HEK293 (cell line): ENCODE data around the gene PRKACB.
A peak's percentile ranks its signal among the peaks of the same experiment; 100 is the strongest.

ENCODE experiments used
- CTCF ChIA-PET: fragments of 350-600 bp; formaldehyde crosslinking; extraction: SDS; loops from one replicate; lab custom pipeline; 2021; ENCODE audit warnings: antibody characterized with exemption; lab: Yijun Ruan, JAX
- POLR2A ChIA-PET: fragments of 300-600 bp; formaldehyde crosslinking; extraction: SDS; loops from one replicate; lab custom pipeline; 2020; ENCODE audit warnings: antibody characterized with exemption, inconsistent platforms; lab: Yijun Ruan, JAX
- H3K27ac ChIP-seq: fragments of 200-500 bp; sonication (Bioruptor generic); 2 replicates; pipeline ENCODE4 v1.5.1; 2014; ENCODE audit warnings: low read depth, low read length, control low read depth, inconsistent platforms; ENCODE audit errors: extremely low read depth
- H3K36me3 ChIP-seq, 2 experiments: fragments of 200-500 bp in 1 of 2; sonication (Bioruptor generic) in 1 of 2; 1 replicate in 1 of 2; 2 replicates in 1 of 2; pipeline ENCODE4 v1.5.1; 2014 to 2017; ENCODE audit warnings: inconsistent platforms in 2 of 2, low read length in 2 of 2; ENCODE audit not compliant: control insufficient read depth in 2 of 2, insufficient read depth in 1 of 2
- H3K4me1 ChIP-seq: fragments of 200-500 bp; sonication (Bioruptor generic); 2 replicates; pipeline ENCODE4 v1.5.1; 2014; ENCODE audit warnings: mild to moderate bottlenecking, low read length, inconsistent platforms; ENCODE audit not compliant: control insufficient read depth, insufficient read depth
- H3K4me3 ChIP-seq: 2 replicates; pipeline ENCODE4 v1.5.1; 2011; ENCODE audit warnings: low read depth, mild to moderate bottlenecking, control low read depth, low read length, moderate library complexity
- H3K9me3 ChIP-seq: fragments of 200-500 bp; sonication (Bioruptor generic); 2 replicates; pipeline ENCODE4 v1.5.1; 2014; ENCODE audit warnings: low read depth, low read length, inconsistent platforms; ENCODE audit not compliant: control insufficient read depth, insufficient read depth
- BCL11A ChIP-seq: fragments of 450-650 bp; formaldehyde crosslinking; IDR thresholded peaks from 2 replicates; pipeline ENCODE4 v1.5.1; 2016; ENCODE audit warnings: low read depth, missing biosample characterization, missing genetic modification characterization
- EGR2 ChIP-seq: fragments of 450-650 bp; formaldehyde crosslinking; IDR thresholded peaks from 2 replicates; pipeline ENCODE4 v1.5.1; 2016; ENCODE audit warnings: low read depth, missing biosample characterization, missing genetic modification characterization
- FEZF1 ChIP-seq: fragments of 450-650 bp; formaldehyde crosslinking; IDR thresholded peaks from 2 replicates; pipeline ENCODE4 v1.5.1; 2016; ENCODE audit warnings: missing biosample characterization, missing genetic modification characterization
- GLI2 ChIP-seq: fragments of 450-650 bp; formaldehyde crosslinking; IDR thresholded peaks from 2 replicates; pipeline ENCODE4; 2017; ENCODE audit warnings: missing biosample characterization, missing genetic modification characterization, low read depth, borderline replicate concordance
- MZF1 ChIP-seq: fragments of 450-650 bp; formaldehyde crosslinking; IDR thresholded peaks from 2 replicates; pipeline ENCODE4 v1.5.1; 2017; ENCODE audit warnings: missing biosample characterization, missing genetic modification characterization, borderline replicate concordance
- PRDM6 ChIP-seq: fragments of 450-650 bp; formaldehyde crosslinking; IDR thresholded peaks from 2 replicates; pipeline ENCODE4 v1.5.1; 2017; ENCODE audit warnings: missing biosample characterization, missing genetic modification characterization
- YY2 ChIP-seq: fragments of 450-650 bp; formaldehyde crosslinking; IDR thresholded peaks from 2 replicates; pipeline ENCODE4 v1.5.1; 2016; ENCODE audit warnings: missing biosample characterization, missing genetic modification characterization
- ZBTB20 ChIP-seq: fragments of 450-650 bp; formaldehyde crosslinking; IDR thresholded peaks from 2 replicates; pipeline ENCODE4 v1.5.1; 2016; ENCODE audit warnings: missing biosample characterization, missing genetic modification characterization
- ZEB2 ChIP-seq: fragments of 450-650 bp; formaldehyde crosslinking; IDR thresholded peaks from 2 replicates; pipeline ENCODE4 v1.5.1; 2016; ENCODE audit warnings: missing biosample characterization, missing genetic modification characterization
- ZFP69B ChIP-seq: fragments of 450-650 bp; formaldehyde crosslinking; IDR thresholded peaks from 2 replicates; pipeline ENCODE4 v1.5.1; 2016; ENCODE audit warnings: missing biosample characterization, missing genetic modification characterization
- ZNF112 ChIP-seq: fragments of 450-650 bp; formaldehyde crosslinking; IDR thresholded peaks from 2 replicates; pipeline ENCODE4 v1.5.0; 2017; ENCODE audit warnings: missing biosample characterization, missing genetic modification characterization
- ZNF184 ChIP-seq: fragments of 450-650 bp; IDR thresholded peaks from 2 replicates; pipeline ENCODE4 v1.5.1; 2018; ENCODE audit warnings: missing biosample characterization, mild to moderate bottlenecking, missing genetic modification characterization
- ZNF274 ChIP-seq, 2 experiments: fragments of 200-500 bp in 1 of 2; fragments of 450-650 bp in 1 of 2; sonication (Bioruptor generic) in 1 of 2; formaldehyde crosslinking in 1 of 2; IDR thresholded peaks; 2 replicates each; pipeline versions ENCODE4 v1.5.1 to v1.6.1; 2014 to 2016; ENCODE audit warnings: borderline replicate concordance in 1 of 2, inconsistent platforms in 1 of 2, low read length in 1 of 2, missing biosample characterization in 1 of 2, missing genetic modification characterization in 1 of 2
- ZNF292 ChIP-seq: fragments of 450-650 bp; formaldehyde crosslinking; IDR thresholded peaks from 2 replicates; pipeline ENCODE4 v1.5.1; 2016; ENCODE audit warnings: low read depth, missing biosample characterization, missing genetic modification characterization, borderline replicate concordance
- ZNF335 ChIP-seq: fragments of 450-650 bp; formaldehyde crosslinking; conservative IDR thresholded peaks from 2 replicates; pipeline ENCODE4 v1.5.1; 2016; ENCODE audit warnings: missing biosample characterization, missing genetic modification characterization
- ZNF416 ChIP-seq: fragments of 450-650 bp; formaldehyde crosslinking; IDR thresholded peaks from 2 replicates; pipeline ENCODE4 v1.5.1; 2016; ENCODE audit warnings: missing biosample characterization, missing genetic modification characterization
- ZNF560 ChIP-seq: fragments of 450-650 bp; formaldehyde crosslinking; IDR thresholded peaks from 2 replicates; pipeline ENCODE4 v1.5.1; 2017; ENCODE audit warnings: missing biosample characterization, missing genetic modification characterization, borderline replicate concordance
- ZNF600 ChIP-seq: fragments of 450-650 bp; formaldehyde crosslinking; IDR thresholded peaks from 2 replicates; pipeline ENCODE4 v1.5.1; 2016; ENCODE audit warnings: missing biosample characterization, missing genetic modification characterization
- ZNF610 ChIP-seq: fragments of 450-650 bp; formaldehyde crosslinking; IDR thresholded peaks from 2 replicates; pipeline ENCODE4 v1.5.1; 2016; ENCODE audit warnings: missing biosample characterization, missing genetic modification characterization, borderline replicate concordance
- ZNF660 ChIP-seq: fragments of 450-650 bp; IDR thresholded peaks from 2 replicates; pipeline ENCODE4 v1.5.1; 2018; ENCODE audit warnings: missing biosample characterization, mild to moderate bottlenecking, missing genetic modification characterization
- ZNF768 ChIP-seq: fragments of 450-650 bp; formaldehyde crosslinking; IDR thresholded peaks from 2 replicates; pipeline ENCODE4 v1.5.1; 2018; ENCODE audit warnings: missing biosample characterization, mild to moderate bottlenecking, missing genetic modification characterization
- ZSCAN4 ChIP-seq: fragments of 450-650 bp; formaldehyde crosslinking; IDR thresholded peaks from 2 replicates; pipeline ENCODE4 v1.5.1; 2017; ENCODE audit warnings: missing biosample characterization, missing genetic modification characterization

PRKACB gene

GRCh38 chr1:84253891-84254290 lies 109.8 kb downstream of the PRKACB start (continued):
- TF ChIP-seq ZNF560 (tag by site-specific recombination) (no peak), ZNF335 (tag by site-specific recombination) (peak; percentile 31), BCL11A (no peak), ZBTB20 (tag by site-specific recombination) (0 out of 2 replicates have a peak, but pooled peaks have one; percentile 13), ZNF600 (tag by site-specific recombination) (peak; percentile 34; the same call in 1 of the 2 replicates), ZNF610 (tag by site-specific recombination) (no peak), ZNF660 (tag by site-specific recombination) (peak; percentile 42; the same call in 1 of the 2 replicates), ZFP69B (tag by site-specific recombination) (no peak), ZNF112 (no peak), FEZF1 (no peak), ZEB2 (tag by site-specific recombination) (no peak), EGR2 (no peak), YY2 (no peak), ZNF292 (tag by site-specific recombination) (no peak)

GRCh38 chr1:84254703-84255238 lies 110.7 kb downstream of the PRKACB start:
- Histone ChIP-seq H3K36me3 (no peaks in the 10 kb centered on the region), H3K27ac (no peak overlapping the region), H3K4me3 (no peak overlapping the region), H3K9me3 (no peaks in the 10 kb centered on the region), H3K4me1 (no peaks in the 10 kb centered on the region)
- no peak for TF ChIP-seq MZF1 (tag by site-specific recombination)
- TF ChIP-seq ZNF416: no peak
- TF ChIP-seq ZSCAN4 (tag by site-specific recombination): no peak
- no peak for TF ChIP-seq ZNF768 (tag by site-specific recombination)
- TF ChIP-seq ZNF274 (IDR thresholded peaks at IDR 0.05; ENCODE audit: low read length): no peak
- no peak for TF ChIP-seq ZNF274 (tag by site-specific recombination; IDR thresholded peaks at IDR 0.05; ENCODE audit: borderline replicate concordance)
- TF ChIP-seq PRDM6: no peak
- POLR2A ChIA-PET: no interaction called here
- CTCF ChIA-PET: no interaction called here

- H3K4me1 ChIP-seq: no peaks in the 10 kb centered on the region
- H3K27ac ChIP-seq: no peak overlapping the region
- no peak overlapping the region for H3K4me3 ChIP-seq
- no peaks in the 10 kb centered on the region for H3K36me3 ChIP-seq
- ChIA-PET CTCF (no interaction called here), POLR2A (no interaction called here)
- TF ChIP-seq GLI2: no peak
- TF ChIP-seq ZNF184 (tag by site-specific recombination): no peak
- no peaks in the 10 kb centered on the region for H3K9me3 ChIP-seq
These were observed 111.5 kb downstream of the PRKACB start for GRCh38 chr1:84255582-84255981.
